GM12801 (cell line): ENCODE measurements around the gene PLA2G3.

Experiments
- TF ChIP-seq, protein P1 (sequence below): IDR thresholded peaks from one replicate; pipeline ENCODE4 v1.5.1; 2011; ENCODE audit warnings: control low read depth; ENCODE audit not compliant: insufficient read length; ENCODE audit errors: extremely low read depth

PLA2G3 gene

GRCh38 chr22:31097941-31098631, 42.2 kb downstream of the PLA2G3 start:
- TF ChIP-seq, protein P1, sequence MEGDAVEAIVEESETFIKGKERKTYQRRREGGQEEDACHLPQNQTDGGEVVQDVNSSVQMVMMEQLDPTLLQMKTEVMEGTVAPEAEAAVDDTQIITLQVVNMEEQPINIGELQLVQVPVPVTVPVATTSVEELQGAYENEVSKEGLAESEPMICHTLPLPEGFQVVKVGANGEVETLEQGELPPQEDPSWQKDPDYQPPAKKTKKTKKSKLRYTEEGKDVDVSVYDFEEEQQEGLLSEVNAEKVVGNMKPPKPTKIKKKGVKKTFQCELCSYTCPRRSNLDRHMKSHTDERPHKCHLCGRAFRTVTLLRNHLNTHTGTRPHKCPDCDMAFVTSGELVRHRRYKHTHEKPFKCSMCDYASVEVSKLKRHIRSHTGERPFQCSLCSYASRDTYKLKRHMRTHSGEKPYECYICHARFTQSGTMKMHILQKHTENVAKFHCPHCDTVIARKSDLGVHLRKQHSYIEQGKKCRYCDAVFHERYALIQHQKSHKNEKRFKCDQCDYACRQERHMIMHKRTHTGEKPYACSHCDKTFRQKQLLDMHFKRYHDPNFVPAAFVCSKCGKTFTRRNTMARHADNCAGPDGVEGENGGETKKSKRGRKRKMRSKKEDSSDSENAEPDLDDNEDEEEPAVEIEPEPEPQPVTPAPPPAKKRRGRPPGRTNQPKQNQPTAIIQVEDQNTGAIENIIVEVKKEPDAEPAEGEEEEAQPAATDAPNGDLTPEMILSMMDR: no peak

GRCh38 chr22:31096657-31097279, 43.5 kb downstream of the PLA2G3 start:
- TF ChIP-seq, protein P1: no peak

GRCh38 chr22:31095637-31096249, 44.6 kb downstream of the PLA2G3 start:
- TF ChIP-seq, protein P1: no peak

DNA sequence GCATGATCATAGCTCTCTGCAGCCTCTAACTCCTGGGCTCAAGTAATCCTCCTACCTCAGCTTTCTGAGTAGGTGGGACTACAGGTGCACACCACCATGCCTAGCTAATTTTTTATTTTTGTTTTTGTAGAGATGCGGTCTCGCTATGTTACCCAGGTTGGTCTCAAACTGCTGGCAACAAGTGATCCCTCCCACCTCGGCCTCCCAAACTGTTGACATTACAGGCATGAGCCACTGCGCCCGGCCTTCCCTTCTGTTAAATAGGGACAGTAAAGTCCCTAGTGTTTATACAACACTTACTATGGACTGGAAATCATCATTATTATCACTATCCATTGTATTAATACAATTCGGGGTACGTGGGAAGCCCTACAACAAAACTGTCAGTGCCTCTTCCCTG, 45.6 kb downstream of the PLA2G3 start:
- TF ChIP-seq, protein P1: no peak

DNA sequence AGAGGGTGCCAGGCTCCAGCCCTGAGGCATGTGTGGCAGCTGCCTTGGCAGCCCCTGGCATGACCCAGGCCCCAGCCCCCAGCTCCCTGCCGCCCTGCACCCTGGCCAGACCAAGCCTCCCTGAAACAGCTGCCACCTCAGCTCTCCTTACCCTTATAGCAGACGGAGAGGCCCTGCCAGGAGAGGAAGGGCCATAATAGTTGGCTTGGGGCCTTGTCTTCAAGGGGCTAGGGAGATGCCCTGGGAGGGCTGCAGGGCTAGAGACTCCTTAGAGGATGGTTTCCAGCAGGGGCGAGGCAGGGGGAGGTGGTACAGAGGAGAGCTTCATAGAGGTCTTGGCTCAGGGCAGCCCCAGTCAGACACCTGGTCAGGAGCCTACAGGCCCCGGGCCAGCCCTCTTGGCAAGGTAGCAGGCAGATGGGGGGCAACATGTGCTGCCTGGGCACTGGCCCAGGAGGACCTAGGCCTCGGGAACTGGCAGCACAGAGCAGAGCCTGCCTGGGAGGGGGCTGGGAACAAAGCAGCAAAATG, 46.2 kb downstream of the PLA2G3 start:
- TF ChIP-seq, protein P1: no peak

- TF ChIP-seq, protein P1: no peak
Observed at GRCh38 chr22:31093086-31093850, 47.0 kb downstream of the PLA2G3 start.

DNA sequence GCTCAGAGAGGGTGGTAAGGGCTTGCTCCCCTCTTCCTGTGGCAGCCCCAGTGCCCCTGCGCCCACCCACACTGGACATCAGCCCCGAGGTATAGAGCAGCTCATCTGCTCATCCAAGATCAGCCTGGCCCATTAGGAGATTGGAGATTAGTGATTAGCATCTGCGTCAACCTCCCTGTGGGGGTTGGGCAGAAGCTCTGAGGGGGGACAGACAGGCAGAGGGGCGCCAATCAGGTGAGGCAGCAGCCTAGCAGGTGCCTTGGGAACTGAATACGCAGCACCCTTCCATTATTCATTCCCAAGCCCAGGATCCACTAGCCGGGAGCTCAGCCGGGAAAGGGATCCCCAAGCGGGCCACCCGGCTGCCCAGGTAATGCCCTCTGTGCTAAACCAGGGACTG, 48.1 kb downstream of the PLA2G3 start:
- TF ChIP-seq, protein P1: no peak
